Peyer's patch (tissue), 4 donors: Measurements from ENCODE around the gene NKD1. TPM values are rescaled to one million over a fixed set of nuclear protein-coding genes. Genes with fewer than 3 reads are reported as not detected.

Source experiments
- DNase-seq, 3 donors: peaks; one replicate each; pipeline ENCODE4 v3.0.0-alpha.2; 2017 to 2019
- H3K27ac ChIP-seq, 4 donors: fragments of 200-600 bp; sonication (generic); one replicate each; pipeline ENCODE4 v1.5.1; 2016 to 2019
- H3K27me3 ChIP-seq, 2 donors: fragments of 200-600 bp; sonication (generic); one replicate each; pipeline ENCODE4 v1.5.1; 2019
- H3K36me3 ChIP-seq, 3 donors: fragments of 200-600 bp; sonication (generic); one replicate each; pipeline ENCODE4 v1.5.1; 2016 to 2019
- H3K4me1 ChIP-seq, 4 donors: fragments of 200-600 bp; sonication (generic); one replicate each; pipeline ENCODE4 v1.5.1; 2016 to 2019
- H3K4me3 ChIP-seq, 4 donors: fragments of 200-600 bp; sonication (generic); 1 replicate in 3 of 4; 2 replicates in 1 of 4; pipeline ENCODE4 v1.5.1; 2016 to 2019; ENCODE audit warnings: mild to moderate bottlenecking in 1 of 4
- H3K9me3 ChIP-seq, 4 donors: fragments of 200-600 bp; sonication (generic); one replicate each; pipeline ENCODE4 v1.5.1; 2016 to 2019; ENCODE audit warnings: mild to moderate bottlenecking in 1 of 4
- CTCF ChIP-seq, 6 experiments: fragments of 450-650 bp in 4 of 6; fragments of 200-600 bp in 2 of 6; sonication (generic) in 1 of 6; IDR thresholded peaks; one replicate each; pipeline ENCODE4 v1.5.1; 2017 to 2019; ENCODE audit warnings: antibody characterized with exemption in 6 of 6, mild to moderate bottlenecking in 3 of 6, moderate library complexity in 1 of 6
- POLR2A ChIP-seq, 2 donors: fragments of 450-650 bp; IDR thresholded peaks; one replicate each; pipeline ENCODE4 v1.5.1; 2017; ENCODE audit warnings: antibody characterized with exemption in 2 of 2, mild to moderate bottlenecking in 2 of 2, moderate library complexity in 2 of 2
- total RNA-seq, 4 donors: library from RNA; depleted of rRNA; stranded (reverse); fragments of >200 nt; gene quantifications; one replicate each; pipeline ENCODE4 v1.1.0, GENCODE V29; 2016

Gene NKD1
- total RNA-seq, 4 donors from 2014 or later, result 1.7 to 4.0 (median 3.4) TPM

- TF ChIP-seq POLR2A (IDR thresholded peaks at IDR 0.05), result no peak
- no peak for TF ChIP-seq CTCF (IDR thresholded peaks at IDR 0.05)
Measured at GRCh38 chr16:50678531-50678930, 130.3 kb downstream of the NKD1 start.

GRCh38 chr16:50679266-50679665, 131.1 kb downstream of the NKD1 start:
- Histone ChIP-seq H3K4me3 (peak overlapping the region in 1 of 4 donors; percentile 18), H3K27ac (peak overlapping the region in 1 of 4 donors; percentile 86), H3K4me1 (peaks cover 0 to 12% (median 4%) of the 10 kb centered on the region in 4 donors), H3K9me3 (peaks cover 0 to 3% (median 0%) of the 10 kb centered on the region in 4 donors), H3K27me3 (no peaks in the 10 kb centered on the region), H3K36me3 (peaks cover 0 to 6% (median 0%) of the 10 kb centered on the region in 3 donors)
- TF ChIP-seq CTCF (IDR thresholded peaks at IDR 0.05), result no peak
- TF ChIP-seq POLR2A (IDR thresholded peaks at IDR 0.05), result no peak
- DNase-seq, result peak in 1 of 3 donors; percentile 31

More at GRCh38 chr16:50678531-50678930, 130.3 kb downstream of the NKD1 start:
- Histone ChIP-seq H3K36me3 (peaks cover 0 to 10% (median 0%) of the 10 kb centered on the region in 3 donors), H3K9me3 (peaks cover 0 to 8% (median 1%) of the 10 kb centered on the region in 4 donors), H3K4me1 (peaks cover 0 to 10% (median 4%) of the 10 kb centered on the region in 4 donors), H3K27ac (peak overlapping the region in 1 of 4 donors; percentile 86), H3K4me3 (no peak overlapping the region), H3K27me3 (no peaks in the 10 kb centered on the region)
- DNase-seq, result peak in 1 of 3 donors; percentile 6

- Histone ChIP-seq H3K9me3 (no peaks in the 10 kb centered on the region), H3K27ac (peak overlapping the region; percentile 67 to 87 (median 78)), H3K36me3 (peaks cover 0 to 2% (median 0%) of the 10 kb centered on the region in 3 donors), H3K4me1 (peaks cover 0 to 18% (median 4%) of the 10 kb centered on the region in 4 donors), H3K27me3 (no peaks in the 10 kb centered on the region), H3K4me3 (peak overlapping the region; percentile 39 to 58 (median 46))
- DNase-seq, result no peak
- TF ChIP-seq CTCF (IDR thresholded peaks at IDR 0.05) (no peak), POLR2A (IDR thresholded peaks at IDR 0.05) (no peak)
Measured at GRCh38 chr16:50679676-50680555, 131.7 kb downstream of the NKD1 start.

DNA sequence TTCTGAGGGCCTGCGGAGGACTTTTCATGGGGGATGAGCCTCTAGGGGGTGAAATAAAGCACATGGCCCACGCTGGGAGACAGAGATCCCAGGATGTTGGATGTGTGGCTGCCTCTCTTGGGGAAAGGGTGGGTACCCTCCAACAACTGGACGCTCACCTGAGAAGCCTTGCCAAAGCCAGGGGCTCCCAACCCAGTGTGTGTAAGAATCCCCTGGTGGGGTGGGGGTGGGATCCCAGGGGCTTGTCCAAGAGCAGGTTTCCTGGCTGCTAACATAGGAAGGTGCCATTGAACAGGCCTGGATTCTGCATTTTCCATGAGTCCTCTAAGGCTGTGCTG, 132.3 kb downstream of the NKD1 start:
- Histone ChIP-seq H3K4me3 (peak overlapping the region; percentile 39 to 58 (median 46)), H3K27me3 (no peaks in the 10 kb centered on the region), H3K9me3 (no peaks in the 10 kb centered on the region), H3K36me3 (no peaks in the 10 kb centered on the region), H3K4me1 (peaks cover 0 to 24% (median 4%) of the 10 kb centered on the region in 4 donors), H3K27ac (peak overlapping the region; percentile 67 to 87 (median 78))
- no peak for TF ChIP-seq POLR2A (IDR thresholded peaks at IDR 0.05)
- no peak for DNase-seq

GRCh38 chr16:50681021-50681885, 133.1 kb downstream of the NKD1 start, which contains the start of gene SNX20:
TSS of gene SNX20 (minus strand) at chr16:50681312. CDS start at chr16:50677526, 3,786 bp downstream.
- Histone ChIP-seq H3K27ac (peak within 1 kb of the TSS; percentile 67 to 87 (median 78)), H3K27me3 (no peaks in the 10 kb centered on the region), H3K4me3 (peak within 1 kb of the TSS; percentile 39 to 58 (median 46)), H3K36me3 (no peaks in the 10 kb centered on the region), H3K9me3 (no peaks in the 10 kb centered on the region), H3K4me1 (peaks cover 0 to 24% (median 4%) of the 10 kb centered on the region in 4 donors)
- TF ChIP-seq CTCF (IDR thresholded peaks at IDR 0.05) (no peak), POLR2A (IDR thresholded peaks at IDR 0.05) (no peak)
- peak in 2 of 3 donors; percentile 83 for DNase-seq
